NCI-H2107 (cell line): ENCODE measurements around the gene C2CD4A.

Source experiments
- DNase-seq: peaks from one replicate; lab custom pipeline; 2025; lab: John Stamatoyannopoulos, UW

The C2CD4A gene

DNA sequence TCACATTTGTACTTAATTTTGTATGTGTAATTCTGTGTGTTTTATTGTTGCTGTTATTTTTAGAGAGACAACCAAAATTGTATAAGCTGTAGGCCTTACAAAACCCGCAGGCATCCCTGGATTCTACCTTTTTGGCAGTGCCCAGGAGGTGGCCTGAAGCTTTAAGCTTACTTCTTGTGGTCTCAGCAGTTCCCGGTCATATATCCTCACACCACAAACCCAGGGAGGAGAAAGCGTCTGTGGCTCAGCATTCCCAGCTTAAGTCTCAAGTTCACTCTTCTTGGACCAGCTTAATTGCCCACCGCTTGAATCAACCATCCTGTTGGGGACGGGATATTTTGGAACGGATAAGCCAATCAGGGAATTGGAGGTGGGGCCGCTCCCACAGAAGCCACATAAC, 36.7 kb downstream of the C2CD4A start:
- no peak for DNase-seq

DNA sequence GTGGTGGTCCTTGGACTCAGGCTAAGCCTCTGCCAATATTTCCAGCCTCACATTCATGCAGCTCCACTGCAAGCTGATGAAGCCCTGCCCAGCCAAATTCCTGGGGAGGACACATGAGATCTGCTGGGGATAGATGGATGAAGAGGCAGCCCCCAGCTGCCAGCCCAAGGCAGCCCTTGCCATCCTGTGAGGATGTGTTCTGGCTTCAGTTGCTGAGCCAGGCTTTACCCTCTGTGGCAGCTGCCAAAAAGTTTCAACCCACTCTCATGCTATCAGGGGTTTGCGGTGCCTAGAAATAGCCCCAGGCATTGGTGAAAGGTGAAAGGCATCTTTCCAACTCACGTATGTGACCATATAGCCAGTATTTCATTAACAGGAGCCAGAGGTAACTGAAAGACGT, 37.6 kb downstream of the C2CD4A start:
- DNase-seq = no peak

DNA sequence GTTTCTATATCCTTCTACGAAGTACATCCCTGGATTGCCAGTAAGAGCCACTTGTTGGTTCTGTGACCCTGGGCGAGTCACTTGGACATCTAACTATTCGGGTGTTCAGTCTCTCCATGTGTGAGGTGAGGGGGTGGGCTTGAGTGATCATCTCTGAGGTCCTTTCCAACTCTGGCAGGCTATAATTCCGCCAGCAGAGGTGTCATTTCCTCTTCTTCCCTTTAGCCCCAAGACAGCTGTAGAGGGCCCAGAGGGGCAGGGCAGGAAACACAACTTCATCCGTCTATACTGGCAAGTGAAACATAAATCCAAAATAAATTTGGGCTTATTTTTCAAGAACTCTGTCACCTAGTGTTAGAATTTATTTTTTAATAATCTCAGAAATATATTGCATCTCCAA, 38.1 kb downstream of the C2CD4A start:
- DNase-seq = no peak

- DNase-seq = no peak
Observed at GRCh38 chr15:62105266-62105665, 38.5 kb downstream of the C2CD4A start.

DNA sequence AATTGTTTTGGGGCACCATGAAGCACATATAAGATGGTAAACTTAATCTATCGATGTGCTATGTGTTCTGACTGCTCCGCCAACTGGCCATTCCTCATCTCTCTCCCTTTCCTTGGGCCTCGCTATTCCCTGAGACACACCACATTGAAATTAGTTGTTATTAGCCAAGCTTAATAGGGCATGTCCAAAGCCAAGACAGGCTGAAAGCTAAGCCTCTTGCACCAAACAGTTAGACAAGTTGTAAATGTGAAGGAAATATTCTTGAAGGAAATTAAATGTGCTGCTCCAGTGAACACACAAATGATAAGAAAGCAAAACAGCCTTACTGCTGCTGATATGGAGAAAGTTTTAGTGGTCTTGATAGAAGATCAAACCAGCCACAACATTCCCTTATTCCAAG, 39.3 kb downstream of the C2CD4A start:
- no peak for DNase-seq

- no peak for DNase-seq
Observed at GRCh38 chr15:62107571-62108121, 40.9 kb downstream of the C2CD4A start.

- no peak for DNase-seq
Observed at GRCh38 chr15:62108411-62108810, 41.6 kb downstream of the C2CD4A start.

DNA sequence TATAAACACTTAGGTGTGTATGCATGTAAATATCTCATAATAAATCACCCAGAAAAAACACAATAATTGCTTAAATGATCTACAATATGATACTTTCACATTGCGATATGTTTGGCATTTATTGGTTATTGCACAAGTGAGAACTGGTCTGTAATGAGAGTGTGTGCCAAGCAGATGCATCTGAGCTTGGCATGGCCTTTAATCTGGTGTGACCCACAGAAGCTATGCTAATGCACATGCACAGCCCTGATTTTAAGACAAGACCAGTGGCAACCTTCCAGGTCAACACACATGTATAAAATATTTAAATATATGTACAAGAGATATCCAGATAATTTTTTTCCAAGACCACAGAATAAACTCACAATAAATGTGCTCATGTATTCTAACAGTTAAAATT, 42.7 kb downstream of the C2CD4A start:
- DNase-seq = no peak

DNA sequence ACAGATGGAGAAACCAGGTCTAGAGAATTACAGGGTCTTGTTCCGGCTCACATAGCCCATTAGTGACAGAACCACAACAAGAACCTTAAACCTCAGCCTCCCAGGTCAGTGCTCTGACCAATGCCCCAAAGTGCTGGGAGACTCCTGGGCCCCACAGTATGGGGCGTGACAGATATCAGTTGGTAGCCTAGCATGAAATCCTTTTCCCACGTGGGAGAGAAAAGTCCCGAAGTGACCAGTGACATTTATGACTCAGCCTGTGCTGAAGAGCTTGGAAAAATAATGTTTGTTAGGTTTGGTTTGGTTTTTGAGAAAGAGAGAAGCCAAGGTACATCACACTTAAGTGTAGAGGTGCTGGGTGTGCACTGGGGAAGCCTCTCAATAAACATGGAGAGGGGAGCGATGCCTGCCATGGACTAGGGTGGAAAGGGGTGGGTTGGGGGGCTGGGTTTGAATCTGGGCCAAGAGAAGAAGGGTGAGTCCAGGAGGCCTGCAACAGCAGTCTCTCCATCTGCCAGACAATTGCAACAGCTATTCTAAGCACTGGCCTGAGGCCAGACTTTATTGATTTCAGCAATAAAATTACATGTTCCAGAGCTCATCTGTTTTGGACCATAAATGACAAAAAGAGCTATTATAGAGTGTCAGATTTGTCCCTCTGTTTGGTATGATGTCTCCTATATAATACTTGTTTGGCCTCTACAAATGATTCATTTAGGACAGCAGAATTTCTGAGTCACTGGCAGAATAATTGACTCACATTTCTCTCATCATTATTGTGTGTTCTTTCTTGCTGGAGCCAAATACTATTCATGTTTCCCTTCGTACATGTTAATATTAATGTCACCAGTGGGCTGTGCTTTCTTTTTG, 43.4 kb downstream of the C2CD4A start:
- DNase-seq = no peak

DNA sequence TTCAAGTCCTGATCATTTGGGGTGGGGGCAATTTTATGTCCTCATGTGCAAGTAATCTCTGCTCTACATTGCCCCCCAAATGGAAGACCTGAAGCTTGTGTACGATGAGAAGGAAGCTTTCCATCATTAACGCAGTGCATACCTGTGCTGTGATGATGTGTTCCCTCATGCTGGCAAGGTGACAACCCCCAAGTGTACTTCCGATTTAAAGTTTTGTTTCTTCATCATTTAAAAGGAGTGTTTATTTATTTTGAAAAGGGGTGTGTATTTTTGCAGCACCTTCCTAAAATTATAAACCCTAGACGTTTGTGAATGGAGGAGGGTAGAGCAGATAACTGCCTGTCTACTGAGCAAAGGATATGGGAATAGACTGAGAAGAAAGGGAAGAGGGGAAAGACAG, 45.3 kb downstream of the C2CD4A start:
- no peak for DNase-seq

GRCh38 chr15:62112616-62113593, 46.1 kb downstream of the C2CD4A start:
- no peak for DNase-seq

- no peak for DNase-seq
Observed at GRCh38 chr15:62115847-62116246, 49.1 kb downstream of the C2CD4A start.

- DNase-seq = no peak
Observed at GRCh38 chr15:62118520-62119226, 51.9 kb downstream of the C2CD4A start.

DNA sequence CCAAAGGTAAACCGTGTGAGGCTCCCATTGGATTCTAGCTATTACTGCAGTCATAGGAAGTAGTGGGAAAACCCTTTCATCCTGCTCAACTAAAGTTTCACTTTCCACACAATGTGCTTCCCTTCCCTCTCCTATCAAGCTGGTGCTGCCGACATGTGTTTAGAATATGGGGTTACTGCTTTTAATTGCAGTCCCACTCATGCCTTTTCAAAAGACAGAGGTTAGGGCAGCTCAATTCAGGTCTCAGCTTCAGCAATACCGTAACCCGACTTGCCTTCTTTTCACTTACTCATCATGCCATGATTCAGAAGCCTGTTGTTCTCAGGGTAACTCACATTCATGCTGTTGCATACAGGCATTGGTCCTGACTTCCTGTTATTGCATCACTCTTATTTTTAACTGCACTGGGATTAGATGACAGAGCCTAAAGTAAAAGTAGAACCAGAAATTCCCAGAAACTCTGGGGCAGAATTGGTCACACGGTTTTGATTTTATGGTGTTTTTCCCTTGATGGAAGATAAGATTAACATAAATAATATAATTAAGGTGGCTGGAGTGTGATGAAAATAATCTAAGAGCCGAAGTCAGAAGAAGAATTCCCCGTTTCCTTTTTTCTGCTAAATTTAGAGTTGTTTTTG, 52.6 kb downstream of the C2CD4A start:
- DNase-seq = no peak

- no peak for DNase-seq
Observed at GRCh38 chr15:62119874-62120273, 53.1 kb downstream of the C2CD4A start.
